GM10266 (cell line): Measurements from ENCODE around the gene DHRS3.
A peak's percentile ranks its signal among the peaks of the same experiment; 100 is the strongest.

Source experiments
- DNase-seq: peaks from one replicate; pipeline ENCODE4 v3.0.0; 2012; ENCODE audit errors: extremely low spot score
- CTCF ChIP-seq: IDR thresholded peaks from 2 replicates; pipeline ENCODE4 v1.5.1; 2012; ENCODE audit warnings: mild to moderate bottlenecking, low read depth; ENCODE audit not compliant: control insufficient read depth, insufficient read depth; ENCODE audit errors: missing control alignments

Gene DHRS3

DNA sequence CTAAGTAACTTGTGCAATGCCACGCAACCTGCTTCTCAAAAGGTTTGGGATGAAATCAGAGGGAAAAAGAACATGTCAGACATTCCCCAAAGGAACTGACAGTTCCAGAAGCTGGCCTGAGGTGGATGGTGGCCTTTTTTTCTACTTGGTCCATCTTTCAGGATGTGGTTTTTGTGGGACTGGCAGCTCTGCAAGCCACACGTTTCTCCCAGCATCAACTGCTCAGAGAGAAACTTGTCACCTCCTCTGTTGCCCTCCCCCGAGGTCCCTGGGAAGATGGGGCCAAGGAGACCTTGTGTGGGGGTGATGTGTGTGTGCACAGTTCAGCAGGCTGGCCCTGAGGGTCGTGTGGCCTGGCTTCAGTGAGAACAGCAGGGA is 2.5 kb upstream of the DHRS3 start:
- DNase-seq = peak; percentile 20
- no peak for TF ChIP-seq CTCF

DNA sequence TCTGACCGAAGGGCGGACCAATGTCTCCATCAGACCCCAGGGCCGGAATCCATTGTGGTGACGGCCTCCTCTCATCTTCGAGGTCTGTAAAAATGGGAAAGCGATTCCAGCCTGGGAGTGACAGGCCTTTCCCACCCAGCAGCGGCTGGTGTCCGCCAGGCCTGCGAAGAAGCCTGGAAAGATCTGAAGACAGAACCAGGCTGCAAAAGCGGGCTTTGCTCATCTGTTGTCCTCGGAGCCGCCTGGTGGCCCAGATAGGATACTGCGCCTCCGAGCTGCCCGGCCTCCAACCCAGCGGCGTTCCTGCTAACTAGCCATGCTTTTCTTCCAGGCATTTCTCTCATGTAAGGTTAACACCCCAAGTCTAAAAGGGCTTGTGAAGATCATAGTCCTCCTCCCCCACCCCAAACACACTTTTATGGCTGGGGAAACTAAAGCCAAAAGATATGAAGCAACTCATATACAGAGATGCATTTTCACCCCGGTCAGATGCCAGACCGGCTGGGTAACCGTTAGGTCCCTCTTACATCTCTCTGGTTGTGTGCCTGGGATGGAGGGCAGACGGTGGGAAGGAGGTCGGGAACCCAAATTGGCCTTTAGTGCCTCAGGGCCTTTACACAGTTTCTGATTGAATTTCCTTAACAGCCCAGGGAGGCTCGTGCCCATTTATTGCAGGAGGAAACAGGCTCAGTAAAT is 1.9 kb upstream of the DHRS3 start:
- peak; percentile 82 for DNase-seq
- peak; percentile 95 for TF ChIP-seq CTCF

GRCh38 chr1:12618965-12619791 is 1.2 kb upstream of the DHRS3 start:
- TF ChIP-seq CTCF = no peak
- peak; percentile 45 for DNase-seq

DNA sequence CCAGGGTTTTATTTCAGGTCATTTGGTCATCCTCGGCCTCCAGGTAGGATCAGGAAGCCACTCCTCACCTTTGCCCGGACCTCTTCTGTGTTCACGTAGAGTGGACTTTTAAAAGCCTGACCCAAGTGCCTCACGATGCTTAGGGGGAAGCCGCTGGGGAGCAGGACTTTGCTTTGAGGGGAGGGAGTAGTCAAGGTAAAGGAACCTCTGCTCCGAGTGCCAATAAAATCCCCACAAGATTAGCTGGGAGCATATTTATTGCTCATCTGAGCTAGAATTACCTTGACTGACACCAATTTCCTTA is 603 bp upstream of the DHRS3 start:
- TF ChIP-seq CTCF = no peak

DNA sequence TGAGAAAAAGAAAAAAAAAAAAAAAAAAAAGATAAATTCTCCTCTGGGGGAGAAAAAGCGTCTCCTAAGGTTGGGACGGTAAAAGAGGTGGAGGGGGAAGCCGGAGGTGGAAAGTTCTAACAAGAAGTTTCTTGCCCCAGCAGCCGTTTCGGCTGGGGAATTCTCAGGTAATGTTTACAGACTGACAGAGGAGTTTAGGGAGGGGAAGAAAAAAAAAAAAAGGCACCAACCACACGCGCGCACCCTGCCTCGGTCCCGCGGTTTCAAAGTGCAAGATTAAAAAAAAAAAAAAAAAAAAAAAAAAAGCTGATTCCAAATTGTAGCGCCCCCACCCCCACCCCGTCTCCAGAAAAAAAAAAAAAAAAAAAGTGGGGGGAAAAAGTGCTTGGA is 504 bp downstream of the DHRS3 start:
- no peak for DNase-seq
- no peak for TF ChIP-seq CTCF

More for the DNA sequence above, 603 bp upstream of the DHRS3 start:
- DNase-seq = peak; percentile 23

GRCh38 chr1:12616709-12617373 is 1.2 kb downstream of the DHRS3 start:
- no peak for TF ChIP-seq CTCF
- DNase-seq = peak; percentile 20
